Glomerular endothelial cell (primary cell): ENCODE results near the gene OR4K5. TPM values are rescaled to one million over a fixed set of nuclear protein-coding genes. Genes with fewer than 3 reads are reported as not detected.
"Not testable (repeated sequence)": the region's sequence is repeated elsewhere in the genome, so short reads cannot be mapped to it uniquely, and the experiment has no call there.

Experiments
- DNase-seq: peaks from one replicate; pipeline ENCODE4 v3.0.0-alpha.2; 2011; ENCODE audit warnings: low read depth, low spot score; ENCODE audit errors: extremely low read depth
- total RNA-seq: library from RNA; depleted of rRNA; stranded (reverse); fragments of >200 nt; gene quantifications from 2 replicates; pipeline ENCODE4 v1.2.3, GENCODE V29; 2015

OR4K5 gene
- total RNA-seq = not detected in 2 replicates

- DNase-seq = no peak
These were observed at the start of gene OR4K5 for GRCh38 chr14:19920021-19920657. OR4K5 (plus strand) TSS chr14:19920607; CDS start chr14:19920607, 0 bp downstream.

DNA sequence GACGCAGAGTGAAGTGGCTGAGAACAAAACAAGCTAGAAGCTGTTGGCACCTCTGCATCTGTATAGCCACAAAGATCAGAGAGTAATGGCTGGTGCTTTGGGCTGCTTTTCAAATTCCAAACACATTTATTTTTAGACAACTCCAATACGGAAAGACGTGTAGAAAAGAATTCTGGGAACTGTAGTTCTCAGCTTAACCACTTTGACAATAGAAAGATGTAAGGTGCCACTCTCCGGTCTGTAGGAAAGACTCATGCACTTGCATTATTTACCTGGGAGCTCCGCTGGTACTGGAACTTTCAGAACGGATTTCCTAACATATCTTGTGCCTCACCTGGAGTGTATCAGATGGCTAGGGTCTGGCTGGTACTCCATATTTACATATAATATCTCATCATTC lies 47.2 kb upstream of the OR4K5 start:
- no peak for DNase-seq

GRCh38 chr14:19874842-19875241 lies 45.6 kb upstream of the OR4K5 start, which contains the start of gene OR4K2:
OR4K2 (plus strand) TSS chr14:19875142; CDS start chr14:19876268, 1,126 bp downstream.
- DNase-seq = no peak

- DNase-seq = no peak
These were observed 42.3 kb upstream of the OR4K5 start for GRCh38 chr14:19878029-19878642.

- DNase-seq = no peak
These were observed 25.1 kb upstream of the OR4K5 start for GRCh38 chr14:19895282-19895681.

DNA sequence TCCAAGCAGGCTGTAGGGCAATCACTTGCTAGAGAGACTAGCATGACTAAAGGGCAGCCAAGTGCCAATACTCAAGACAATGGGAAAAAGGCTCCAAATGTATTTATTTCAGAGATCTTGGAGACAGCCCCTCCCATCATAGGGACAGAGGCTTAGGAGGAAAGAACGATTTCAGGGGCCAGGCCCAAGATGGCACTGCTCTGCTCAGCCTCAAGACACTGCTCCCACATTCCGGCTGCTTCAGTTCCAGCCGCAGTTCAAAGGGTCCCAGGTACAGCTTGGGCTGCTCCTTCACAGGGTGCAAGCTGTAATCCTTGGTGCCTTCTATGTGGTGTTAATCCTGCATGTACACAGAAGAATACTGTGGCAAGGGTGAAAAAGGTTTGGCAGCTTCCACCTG lies 19.4 kb upstream of the OR4K5 start:
- no peak for DNase-seq

DNA sequence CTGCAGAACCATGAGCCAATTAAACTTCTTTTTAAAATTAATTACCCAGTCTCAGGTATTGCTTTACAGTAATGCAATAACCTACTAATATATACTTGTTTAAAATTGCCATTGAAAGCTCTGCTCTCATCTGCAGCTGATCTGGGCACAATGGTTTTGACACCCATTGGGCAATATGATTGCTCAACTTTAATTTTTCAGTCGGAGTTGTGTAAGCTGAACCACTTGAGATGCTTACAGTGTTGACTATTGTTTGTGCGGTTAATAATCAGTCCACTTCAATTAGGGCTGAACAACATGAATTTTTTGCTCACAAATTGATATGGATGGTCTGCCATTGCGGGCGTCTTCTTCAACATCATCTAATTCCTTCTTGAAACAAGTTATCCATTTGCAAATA lies 18.0 kb upstream of the OR4K5 start:
- no peak for DNase-seq

DNA sequence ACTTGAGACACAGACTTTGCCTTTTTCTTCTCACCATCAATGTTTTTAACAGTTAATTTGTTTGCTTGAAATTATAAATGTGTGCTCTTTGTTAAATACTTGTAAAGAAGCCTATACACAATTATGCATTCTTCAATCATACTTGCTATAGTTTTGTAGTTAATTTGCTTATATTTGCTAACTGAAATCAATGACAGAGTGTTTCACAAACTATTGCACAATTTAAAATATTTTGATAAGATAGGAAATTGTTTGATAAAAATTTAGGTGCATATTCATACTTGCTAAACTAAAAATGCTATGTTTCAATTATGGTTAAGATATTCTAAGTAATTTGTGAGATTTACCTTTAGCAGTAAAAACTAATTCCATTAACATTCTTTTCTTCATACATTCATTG lies 13.7 kb upstream of the OR4K5 start:
- no peak for DNase-seq

GRCh38 chr14:19911114-19911513 lies 9.3 kb upstream of the OR4K5 start:
- DNase-seq = no peak

DNA sequence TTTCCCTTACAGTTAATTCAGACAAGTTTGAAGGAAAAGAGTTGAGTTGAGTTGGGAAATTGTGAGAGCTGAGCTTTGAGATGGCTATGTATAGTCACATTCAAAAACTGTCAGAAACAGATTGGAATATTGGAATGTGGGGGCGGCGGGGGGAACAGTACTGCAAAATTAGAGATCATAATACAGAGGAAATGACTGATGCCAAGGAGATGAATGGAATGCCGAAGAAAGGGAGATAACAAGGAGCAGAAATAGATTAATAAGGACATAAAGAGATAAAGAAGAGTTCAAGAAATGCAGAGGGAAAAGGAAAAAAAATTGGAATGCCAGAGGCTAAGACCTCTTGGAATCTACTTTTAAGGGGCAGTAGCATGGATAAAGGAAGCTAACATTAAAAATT lies 3.2 kb upstream of the OR4K5 start:
- DNase-seq = no peak

DNA sequence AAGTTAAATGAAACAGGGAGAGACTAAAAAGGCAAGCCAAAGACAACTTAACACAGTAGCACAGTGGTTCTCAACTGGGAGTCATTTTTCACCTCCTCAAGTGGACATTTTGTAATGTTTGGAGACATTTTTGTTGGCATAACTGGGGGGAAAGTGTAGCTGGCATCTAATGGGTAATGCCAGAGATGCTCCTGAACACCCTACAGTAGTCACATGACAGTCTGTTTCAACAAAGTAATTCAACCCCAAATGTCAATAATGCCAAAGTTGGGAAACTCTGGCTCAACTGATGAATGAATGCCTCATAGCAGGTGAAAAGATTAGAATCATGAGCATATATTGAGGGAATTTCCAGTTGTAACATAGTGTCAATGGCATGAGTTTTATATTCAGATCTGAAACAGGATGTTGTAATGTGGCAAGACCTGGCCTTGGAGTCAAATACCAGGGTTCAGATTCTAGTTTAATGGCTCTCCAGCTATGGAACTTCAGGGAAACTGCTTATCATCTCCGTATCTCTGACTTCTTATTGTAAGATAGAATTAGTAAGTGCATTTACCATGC lies 2.4 kb upstream of the OR4K5 start:
- DNase-seq = no peak

- no peak for DNase-seq
These were observed 1.7 kb upstream of the OR4K5 start for GRCh38 chr14:19918553-19919264.

- no peak for DNase-seq
These were observed 10.2 kb downstream of the OR4K5 start, which contains the start of gene OR4K1 for GRCh38 chr14:19930617-19931016. OR4K1 (plus strand) TSS chr14:19930917; CDS start chr14:19935667, 4,750 bp downstream.

DNA sequence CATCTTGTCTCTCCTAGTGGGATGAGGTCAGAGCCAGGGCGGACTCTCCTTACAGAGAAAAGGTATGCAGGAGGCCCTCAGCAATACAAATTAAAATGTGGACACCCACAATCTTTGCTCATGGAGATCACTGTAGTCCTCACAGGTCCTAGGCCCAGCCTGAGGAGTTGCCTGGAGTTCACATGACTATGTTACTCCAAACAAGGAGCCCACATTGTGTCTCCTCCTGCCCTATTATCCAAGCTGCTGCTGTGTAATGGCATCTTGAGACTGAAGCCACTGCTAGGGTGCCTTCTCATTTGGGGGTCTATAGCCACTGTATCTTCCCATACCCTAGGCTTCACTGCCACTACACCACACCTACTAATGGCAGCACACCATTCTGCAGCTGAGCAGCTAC lies 21.3 kb downstream of the OR4K5 start:
- no peak for DNase-seq

DNA sequence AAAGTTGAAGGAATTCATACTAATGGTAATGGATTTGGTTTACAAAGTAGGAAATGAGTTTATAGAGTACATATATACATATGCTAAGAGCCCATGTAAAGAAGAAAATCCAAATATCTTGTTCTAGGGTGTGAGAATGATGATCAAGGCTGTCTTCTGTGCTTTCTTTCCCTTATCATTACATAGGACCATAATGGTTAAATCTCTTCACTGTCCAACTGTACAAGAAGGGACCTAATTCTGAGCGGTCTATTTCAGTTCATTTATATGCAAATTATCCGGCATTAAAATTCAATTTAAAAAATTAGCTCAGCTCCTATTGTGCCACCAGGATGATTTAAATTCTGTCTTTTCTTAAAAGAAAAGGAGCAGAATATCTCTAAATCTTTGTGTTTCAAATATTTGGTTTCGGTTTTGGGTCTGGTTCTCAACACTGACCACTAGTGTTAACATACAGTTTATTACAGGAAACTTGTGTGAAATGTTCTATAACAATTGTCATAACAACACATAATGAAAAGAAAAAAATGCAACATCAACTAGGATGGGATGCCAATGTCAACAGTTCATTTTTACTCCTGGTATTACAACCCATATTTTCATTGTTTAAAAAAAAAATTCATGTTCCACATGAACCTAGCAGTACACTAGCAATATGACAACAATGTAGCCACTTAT lies 27.1 kb downstream of the OR4K5 start:
- no peak for DNase-seq

GRCh38 chr14:19949218-19949617 lies 28.8 kb downstream of the OR4K5 start:
- no peak for DNase-seq

- not testable (repeated sequence) for DNase-seq
These were observed 49.3 kb downstream of the OR4K5 start for GRCh38 chr14:19969735-19970134.
